Measurements from ENCODE around the gene INSL4.

INSL4 gene

GRCh38 chr9:5231212-5231611 is at the start of gene INSL4:
TSS of gene INSL4 (plus strand) at chr9:5231419. CDS start at chr9:5231524, 105 bp downstream.
- no peaks in the 10 kb centered on the region for H3K4me1 ChIP-seq (ENCODE audit: insufficient read depth, low read length, poor library complexity, severe bottlenecking)
- H3K9ac ChIP-seq (ENCODE audit: low read depth, low read length, poor library complexity, severe bottlenecking) = no peak within 1 kb of the TSS
- no peaks in the 10 kb centered on the region for H3K9me3 ChIP-seq (ENCODE audit: insufficient read depth, low read depth, low read length)
- H3K36me3 ChIP-seq (ENCODE audit: insufficient read depth, low read length) = no peaks in the 10 kb centered on the region
- no peak within 1 kb of the TSS for H3K4me2 ChIP-seq (ENCODE audit: low read depth, low read length, poor library complexity, severe bottlenecking)
- H3K9me2 ChIP-seq (replicated peaks; ENCODE audit: low read depth, low read length) = no peaks in the 10 kb centered on the region
- H3K27me3 ChIP-seq (ENCODE audit: insufficient read depth, low read length, poor library complexity, severe bottlenecking) = no peaks in the 10 kb centered on the region
- no peaks in the 10 kb centered on the region for H3K79me2 ChIP-seq (ENCODE audit: insufficient read depth, low read length)
- no peak within 1 kb of the TSS for H3K4me3 ChIP-seq (ENCODE audit: low read length, poor library complexity, severe bottlenecking)
- H2AFZ ChIP-seq (ENCODE audit: low read length) = no peak within 1 kb of the TSS
- no peaks in the 10 kb centered on the region for H4K20me1 ChIP-seq (ENCODE audit: insufficient read depth, low read length, poor library complexity, severe bottlenecking)
- H3F3A ChIP-seq (ENCODE audit: low read depth) = no peaks in the 10 kb centered on the region
- TF ChIP-seq, protein P1, sequence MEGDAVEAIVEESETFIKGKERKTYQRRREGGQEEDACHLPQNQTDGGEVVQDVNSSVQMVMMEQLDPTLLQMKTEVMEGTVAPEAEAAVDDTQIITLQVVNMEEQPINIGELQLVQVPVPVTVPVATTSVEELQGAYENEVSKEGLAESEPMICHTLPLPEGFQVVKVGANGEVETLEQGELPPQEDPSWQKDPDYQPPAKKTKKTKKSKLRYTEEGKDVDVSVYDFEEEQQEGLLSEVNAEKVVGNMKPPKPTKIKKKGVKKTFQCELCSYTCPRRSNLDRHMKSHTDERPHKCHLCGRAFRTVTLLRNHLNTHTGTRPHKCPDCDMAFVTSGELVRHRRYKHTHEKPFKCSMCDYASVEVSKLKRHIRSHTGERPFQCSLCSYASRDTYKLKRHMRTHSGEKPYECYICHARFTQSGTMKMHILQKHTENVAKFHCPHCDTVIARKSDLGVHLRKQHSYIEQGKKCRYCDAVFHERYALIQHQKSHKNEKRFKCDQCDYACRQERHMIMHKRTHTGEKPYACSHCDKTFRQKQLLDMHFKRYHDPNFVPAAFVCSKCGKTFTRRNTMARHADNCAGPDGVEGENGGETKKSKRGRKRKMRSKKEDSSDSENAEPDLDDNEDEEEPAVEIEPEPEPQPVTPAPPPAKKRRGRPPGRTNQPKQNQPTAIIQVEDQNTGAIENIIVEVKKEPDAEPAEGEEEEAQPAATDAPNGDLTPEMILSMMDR (conservative IDR thresholded peaks at IDR 0.05; ENCODE audit: low read length) = no peak
- no peak for TF ChIP-seq EZH2phosphoT487 (IDR thresholded peaks at IDR 0.05; ENCODE audit: borderline replicate concordance)

DNA sequence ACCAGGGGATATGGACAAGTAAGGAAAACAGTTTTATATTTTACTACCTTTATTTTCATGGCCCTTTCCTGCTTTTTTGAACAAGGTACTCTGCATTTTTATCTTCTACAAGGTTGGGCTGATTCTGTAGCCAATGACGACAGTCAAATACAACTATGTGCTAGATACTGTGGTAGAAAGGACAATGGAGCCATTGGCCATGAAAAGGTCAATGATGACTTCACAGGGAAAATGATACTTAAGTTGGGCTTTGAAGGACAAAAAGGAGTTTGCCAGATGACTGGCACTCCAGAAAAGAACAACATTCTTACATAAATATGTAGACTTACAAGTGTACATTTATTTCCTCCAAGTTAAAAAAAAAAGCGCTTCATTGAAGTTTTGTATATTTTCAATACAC is 46.4 kb upstream of the INSL4 start:
- Histone ChIP-seq H3K4me3 (ENCODE audit: low read length, poor library complexity, severe bottlenecking) (no peak overlapping the region), H3K79me2 (ENCODE audit: insufficient read depth, low read length) (no peaks in the 10 kb centered on the region), H3K9me3 (ENCODE audit: insufficient read depth, low read depth, low read length) (0 out of 2 replicates have a peak, but pooled peaks cover 3% of the 10 kb centered on the region), H3K9ac (ENCODE audit: low read depth, low read length, poor library complexity, severe bottlenecking) (no peak overlapping the region), H3K4me2 (ENCODE audit: low read depth, low read length, poor library complexity, severe bottlenecking) (no peak overlapping the region), H3K36me3 (ENCODE audit: insufficient read depth, low read length) (no peaks in the 10 kb centered on the region), H2AFZ (ENCODE audit: low read length) (no peak overlapping the region; the same call in 1 of the 2 replicates), H3K4me1 (ENCODE audit: insufficient read depth, low read length, poor library complexity, severe bottlenecking) (peaks cover 16% of the 10 kb centered on the region), H3K27me3 (ENCODE audit: insufficient read depth, low read length, poor library complexity, severe bottlenecking) (no peaks in the 10 kb centered on the region), H4K20me1 (ENCODE audit: insufficient read depth, low read length, poor library complexity, severe bottlenecking) (no peaks in the 10 kb centered on the region), H3K9me2 (replicated peaks; ENCODE audit: low read depth, low read length) (no peaks in the 10 kb centered on the region), H3F3A (ENCODE audit: low read depth) (no peaks in the 10 kb centered on the region)
- TF ChIP-seq, protein P1 (conservative IDR thresholded peaks at IDR 0.05; ENCODE audit: low read length) = no peak
- no peak for TF ChIP-seq EZH2phosphoT487 (IDR thresholded peaks at IDR 0.05; ENCODE audit: borderline replicate concordance)

DNA sequence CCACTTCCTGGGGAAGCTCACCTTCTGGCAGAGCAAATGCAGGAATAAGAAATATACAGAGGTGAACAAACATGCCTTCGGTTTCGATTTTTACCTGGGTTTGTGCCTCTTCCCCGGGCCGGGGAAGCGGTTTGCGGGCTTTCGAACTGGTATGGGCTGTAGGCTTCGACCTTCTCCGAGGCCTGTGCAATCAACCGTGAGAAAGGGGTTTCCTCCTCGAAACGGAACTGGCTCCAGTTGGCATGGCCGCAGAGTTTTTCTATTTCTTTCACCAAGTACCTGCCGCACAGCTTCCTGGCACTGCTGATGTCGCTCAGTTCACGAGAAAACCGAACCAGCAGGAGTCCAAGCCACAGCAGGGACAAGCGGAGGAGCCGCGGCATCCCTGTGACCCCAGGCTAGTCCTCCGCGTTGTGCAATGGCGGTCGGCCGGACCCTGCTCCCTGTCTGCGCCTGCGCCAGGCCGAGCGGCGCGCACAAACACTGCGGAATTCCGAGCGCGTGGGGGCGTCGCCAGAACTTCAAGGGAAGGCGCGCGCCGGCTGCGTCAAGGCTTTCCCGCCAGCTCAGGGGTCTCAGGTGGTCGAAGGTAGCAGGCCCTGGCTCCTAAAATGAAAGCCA is 45.9 kb upstream of the INSL4 start, which contains the start of gene INSL6:
TSS of gene INSL6 (minus strand) at position 420 of the 621 bp plus-strand sequence. CDS start at position 383, 37 bp downstream.
- TF ChIP-seq EZH2phosphoT487 (IDR thresholded peaks at IDR 0.05; ENCODE audit: borderline replicate concordance) = no peak
- H3K9ac ChIP-seq (ENCODE audit: low read depth, low read length, poor library complexity, severe bottlenecking) = no peak within 1 kb of the TSS
- H3K27me3 ChIP-seq (ENCODE audit: insufficient read depth, low read length, poor library complexity, severe bottlenecking) = no peaks in the 10 kb centered on the region
- H3K9me2 ChIP-seq (replicated peaks; ENCODE audit: low read depth, low read length) = no peaks in the 10 kb centered on the region
- no peak within 1 kb of the TSS; the same call in 1 of the 2 replicates for H2AFZ ChIP-seq (ENCODE audit: low read length)
- H3K4me3 ChIP-seq (ENCODE audit: low read length, poor library complexity, severe bottlenecking) = no peak within 1 kb of the TSS
- H3K79me2 ChIP-seq (ENCODE audit: insufficient read depth, low read length) = no peaks in the 10 kb centered on the region
- H4K20me1 ChIP-seq (ENCODE audit: insufficient read depth, low read length, poor library complexity, severe bottlenecking) = no peaks in the 10 kb centered on the region
- H3K4me1 ChIP-seq (ENCODE audit: insufficient read depth, low read length, poor library complexity, severe bottlenecking) = peaks cover 16% of the 10 kb centered on the region
- H3K36me3 ChIP-seq (ENCODE audit: insufficient read depth, low read length) = no peaks in the 10 kb centered on the region
- no peaks in the 10 kb centered on the region for H3F3A ChIP-seq (ENCODE audit: low read depth)
- no peak within 1 kb of the TSS for H3K4me2 ChIP-seq (ENCODE audit: low read depth, low read length, poor library complexity, severe bottlenecking)
- 0 out of 2 replicates have a peak, but pooled peaks cover 3% of the 10 kb centered on the region for H3K9me3 ChIP-seq (ENCODE audit: insufficient read depth, low read depth, low read length)

Data from Loucy (cell line).